Thymus (tissue), 11 donors: ENCODE results near the gene SRPK1. TPM values are rescaled to one million over a fixed set of nuclear protein-coding genes. Genes with fewer than 3 reads are reported as not detected.
"Not testable (repeated sequence)": the region's sequence is repeated elsewhere in the genome, so short reads cannot be mapped to it uniquely, and the experiment has no call there.

Experiments
- DNase-seq, 9 donors: peaks; one replicate each; pipeline ENCODE4 v3.0.0-alpha.2; 2013; ENCODE audit warnings: low spot score in 9 of 9, low read depth in 6 of 9, missing footprints in 1 of 9
- H3K27ac ChIP-seq, 2 donors: one replicate each; pipeline ENCODE4 v1.5.1; 2013; ENCODE audit warnings: control low read depth in 1 of 2, low read depth in 1 of 2, low read length in 1 of 2, mild to moderate bottlenecking in 1 of 2, moderate library complexity in 1 of 2
- H3K27me3 ChIP-seq, 2 donors: one replicate each; pipeline ENCODE4 v1.5.1; 2013; ENCODE audit warnings: low read length in 1 of 2; ENCODE audit not compliant: control insufficient read depth in 2 of 2, insufficient read depth in 1 of 2
- H3K36me3 ChIP-seq, 2 donors: one replicate each; pipeline ENCODE4 v1.5.1; 2013; ENCODE audit warnings: low read length in 1 of 2, mild to moderate bottlenecking in 1 of 2, moderate library complexity in 1 of 2; ENCODE audit not compliant: control insufficient read depth in 2 of 2, insufficient read depth in 2 of 2
- H3K4me1 ChIP-seq, 2 donors: one replicate each; pipeline ENCODE4 v1.5.1; 2013; ENCODE audit warnings: low read length in 2 of 2; ENCODE audit not compliant: control insufficient read depth in 2 of 2, insufficient read depth in 2 of 2
- H3K4me3 ChIP-seq, 2 donors: one replicate each; pipeline ENCODE4 v1.5.1; 2013; ENCODE audit warnings: low read length in 2 of 2, control low read depth in 1 of 2, mild to moderate bottlenecking in 1 of 2
- H3K9me3 ChIP-seq, 2 donors: one replicate each; pipeline ENCODE4 v1.5.1; 2013; ENCODE audit warnings: low read length in 1 of 2, mild to moderate bottlenecking in 1 of 2; ENCODE audit not compliant: control insufficient read depth in 2 of 2, insufficient read depth in 1 of 2
- WGBS: extraction: QIAGEN DNeasy Blood & Tissue Kit; methylation state at CpG from one replicate; pipeline ENCODE4 v1.1.7; 2013; 5-methylcytosine and 5-hydroxymethylcytosine counted together
- polyA plus RNA-seq: library from polyadenylated mRNA; stranded (reverse); fragments of 200-250 nt; gene quantifications from one replicate; pipeline ENCODE4 v1.2.3, GENCODE V29; 2013
- total RNA-seq: library from RNA; stranded (reverse); fragments of 120-200 nt; gene quantifications from one replicate; pipeline ENCODE4 v1.2.4, GENCODE V29; 2013
- donor health status: healthy.

The SRPK1 gene
- total and polyA plus RNA-seq, 2 donors = 17.3 to 32.4 TPM

GRCh38 chr6:35955970-35956369 lies 35.1 kb upstream of the SRPK1 start:
- 92% methylated on average over 4 of the region's 4 CpGs for WGBS
- no peak for DNase-seq
- no peaks in the 10 kb centered on the region for H3K36me3 ChIP-seq
- H3K27me3 ChIP-seq = no peaks in the 10 kb centered on the region
- no peaks in the 10 kb centered on the region for H3K9me3 ChIP-seq
- H3K4me1 ChIP-seq = no peaks in the 10 kb centered on the region
- H3K4me3 ChIP-seq = no peak overlapping the region
- no peak overlapping the region for H3K27ac ChIP-seq

- Histone ChIP-seq H3K27me3 (no peaks in the 10 kb centered on the region), H3K9me3 (no peaks in the 10 kb centered on the region), H3K4me1 (no peaks in the 10 kb centered on the region), H3K27ac (no peak overlapping the region), H3K4me3 (no peak overlapping the region), H3K36me3 (no peaks in the 10 kb centered on the region)
- 94% methylated on average over 5 of the region's 5 CpGs for WGBS
- no peak for DNase-seq
Measured at GRCh38 chr6:35955521-35955920, 34.6 kb upstream of the SRPK1 start.

GRCh38 chr6:35955071-35955470 lies 34.2 kb upstream of the SRPK1 start:
- H3K27ac ChIP-seq = no peak overlapping the region
- 99% methylated on average over 8 of the region's 8 CpGs for WGBS
- no peaks in the 10 kb centered on the region for H3K36me3 ChIP-seq
- no peaks in the 10 kb centered on the region for H3K4me1 ChIP-seq
- no peaks in the 10 kb centered on the region for H3K27me3 ChIP-seq
- no peaks in the 10 kb centered on the region for H3K9me3 ChIP-seq
- H3K4me3 ChIP-seq = no peak overlapping the region
- DNase-seq = no peak

GRCh38 chr6:35954333-35954732 lies 33.4 kb upstream of the SRPK1 start:
- H3K27ac ChIP-seq = no peak overlapping the region
- DNase-seq = no peak
- H3K27me3 ChIP-seq = no peaks in the 10 kb centered on the region
- no peaks in the 10 kb centered on the region for H3K9me3 ChIP-seq
- no peaks in the 10 kb centered on the region for H3K36me3 ChIP-seq
- 98% methylated on average over 7 of the region's 7 CpGs for WGBS
- H3K4me1 ChIP-seq = no peaks in the 10 kb centered on the region
- no peak overlapping the region for H3K4me3 ChIP-seq

- no peak overlapping the region for H3K27ac ChIP-seq
- no peak overlapping the region for H3K4me3 ChIP-seq
Measured at GRCh38 chr6:35948725-35949124, 27.8 kb upstream of the SRPK1 start.

GRCh38 chr6:35945650-35946025 lies 24.7 kb upstream of the SRPK1 start:
- 85% methylated on average over 1 of the region's 1 CpG for WGBS
- no peaks in the 10 kb centered on the region for H3K4me1 ChIP-seq
- no peaks in the 10 kb centered on the region for H3K27me3 ChIP-seq
- H3K36me3 ChIP-seq = no peaks in the 10 kb centered on the region
- H3K9me3 ChIP-seq = peaks cover 0 to under 1% of the 10 kb centered on the region in 2 donors
- H3K27ac ChIP-seq = no peak overlapping the region
- no peak for DNase-seq
- no peak overlapping the region for H3K4me3 ChIP-seq

More at GRCh38 chr6:35948725-35949124, 27.8 kb upstream of the SRPK1 start:
- Histone ChIP-seq H3K27me3 (no peaks in the 10 kb centered on the region), H3K36me3 (no peaks in the 10 kb centered on the region), H3K9me3 (no peaks in the 10 kb centered on the region), H3K4me1 (no peaks in the 10 kb centered on the region)
- WGBS = 95% methylated on average over 1 of the region's 1 CpG
- no peak for DNase-seq

GRCh38 chr6:35943390-35943789 lies 22.5 kb upstream of the SRPK1 start:
- no peak for DNase-seq

GRCh38 chr6:35942355-35942754 lies 21.5 kb upstream of the SRPK1 start:
- DNase-seq = no peak
- H3K4me3 ChIP-seq = no peak overlapping the region
- H3K4me1 ChIP-seq = no peaks in the 10 kb centered on the region
- H3K36me3 ChIP-seq = no peaks in the 10 kb centered on the region
- no peaks in the 10 kb centered on the region for H3K27me3 ChIP-seq
- no peak overlapping the region for H3K27ac ChIP-seq
- peaks cover 0 to 2% of the 10 kb centered on the region in 2 donors for H3K9me3 ChIP-seq

More at GRCh38 chr6:35943390-35943789, 22.5 kb upstream of the SRPK1 start:
- no peaks in the 10 kb centered on the region for H3K36me3 ChIP-seq
- 100% methylated on average over 1 of the region's 1 CpG for WGBS
- H3K27ac ChIP-seq = no peak overlapping the region
- H3K9me3 ChIP-seq = peaks cover 0 to 2% of the 10 kb centered on the region in 2 donors
- H3K4me3 ChIP-seq = no peak overlapping the region
- H3K27me3 ChIP-seq = no peaks in the 10 kb centered on the region
- H3K4me1 ChIP-seq = no peaks in the 10 kb centered on the region

- not testable (repeated sequence) for H3K4me3 ChIP-seq, H3K9me3 ChIP-seq, H3K27me3 ChIP-seq, H3K4me1 ChIP-seq, DNase-seq, H3K36me3 ChIP-seq, H3K27ac ChIP-seq
- 94% methylated on average over 7 of the region's 7 CpGs for WGBS
Measured at GRCh38 chr6:35941170-35941569, 20.3 kb upstream of the SRPK1 start.

GRCh38 chr6:35940014-35940413 lies 19.1 kb upstream of the SRPK1 start:
- not testable (repeated sequence) for DNase-seq
- 97% methylated on average over 2 of the region's 2 CpGs for WGBS

More at GRCh38 chr6:35940014-35940413, 19.1 kb upstream of the SRPK1 start:
- H3K4me3 ChIP-seq, H3K36me3 ChIP-seq, H3K4me1 ChIP-seq, H3K27ac ChIP-seq, H3K27me3 ChIP-seq, H3K9me3 ChIP-seq: not testable (repeated sequence)
